Measurements from ENCODE around the gene E2F2.

E2F2 gene

GRCh38 chr1:23489842-23490241 lies 41.2 kb downstream of the E2F2 start:
- DNase-seq (ENCODE audit: insufficient read length, low spot score) (no peak), FAIRE-seq (no peak)

GRCh38 chr1:23485002-23485332 lies 46.1 kb downstream of the E2F2 start:
- DNase-seq (ENCODE audit: insufficient read length, low spot score) (no peak), FAIRE-seq (no peak)

GRCh38 chr1:23484253-23485001 lies 46.6 kb downstream of the E2F2 start:
- DNase-seq (ENCODE audit: insufficient read length, low spot score) (peak; percentile 89), FAIRE-seq (peak; percentile 95)

GRCh38 chr1:23483321-23484252 lies 47.4 kb downstream of the E2F2 start, which contains the start of gene ASAP3:
TSS of gene ASAP3 (minus strand) at chr1:23484179. CDS start at chr1:23484133, 46 bp downstream.
- FAIRE-seq: no peak
- peak; percentile 26 for DNase-seq (ENCODE audit: insufficient read length, low spot score)

- DNase-seq (ENCODE audit: insufficient read length, low spot score) (no peak), FAIRE-seq (no peak)
These were observed 49.1 kb downstream of the E2F2 start for GRCh38 chr1:23481904-23482303.

- FAIRE-seq (no peak), DNase-seq (ENCODE audit: insufficient read length, low spot score) (no peak)
These were observed 49.9 kb downstream of the E2F2 start for GRCh38 chr1:23481026-23481597.

- no peak for DNase-seq (ENCODE audit: insufficient read length, low spot score)
- FAIRE-seq: no peak
These were observed 50.6 kb downstream of the E2F2 start for GRCh38 chr1:23480187-23481025.

- no peak for FAIRE-seq
These were observed 51.4 kb downstream of the E2F2 start for GRCh38 chr1:23479666-23479941.

GRCh38 chr1:23478896-23479665 lies 52.0 kb downstream of the E2F2 start:
- DNase-seq (ENCODE audit: insufficient read length, low spot score) (peak; percentile 48), FAIRE-seq (no peak)

More at GRCh38 chr1:23479666-23479941, 51.4 kb downstream of the E2F2 start:
- no peak for DNase-seq (ENCODE audit: insufficient read length, low spot score)

- no peak for FAIRE-seq
These were observed 53.5 kb downstream of the E2F2 start for GRCh38 chr1:23477359-23478144.

GRCh38 chr1:23475641-23476040 lies 55.4 kb downstream of the E2F2 start:
- DNase-seq (ENCODE audit: insufficient read length, low spot score): no peak
- FAIRE-seq: no peak

More at GRCh38 chr1:23477359-23478144, 53.5 kb downstream of the E2F2 start:
- DNase-seq (ENCODE audit: insufficient read length, low spot score): no peak

- FAIRE-seq (peak; percentile 31), DNase-seq (ENCODE audit: insufficient read length, low spot score) (peak; percentile 59)
These were observed 55.9 kb downstream of the E2F2 start for GRCh38 chr1:23475134-23475628.

GRCh38 chr1:23473037-23473800 lies 57.8 kb downstream of the E2F2 start:
- no peak for DNase-seq (ENCODE audit: insufficient read length, low spot score)
- FAIRE-seq: no peak

GRCh38 chr1:23472351-23473036 lies 58.5 kb downstream of the E2F2 start:
- FAIRE-seq (no peak), DNase-seq (ENCODE audit: insufficient read length, low spot score) (no peak)

GRCh38 chr1:23471473-23472075 lies 59.5 kb downstream of the E2F2 start:
- FAIRE-seq (no peak), DNase-seq (ENCODE audit: insufficient read length, low spot score) (no peak)

- no peak for DNase-seq (ENCODE audit: insufficient read length, low spot score)
- no peak for FAIRE-seq
These were observed 60.6 kb downstream of the E2F2 start for GRCh38 chr1:23470282-23471070.

Measured in HTR-8/SVneo (cell line).